GM18502 (cell line): Measurements from ENCODE around the gene CBX8.

Source experiments
- ATAC-seq: cut with Tn5 transposase; IDR thresholded peaks from one replicate; pipeline ENCODE4 v1.9.1; 2021; ENCODE audit warnings: mild to moderate bottlenecking; ENCODE audit not compliant: unreplicated experiment, poor library complexity

CBX8 gene

DNA sequence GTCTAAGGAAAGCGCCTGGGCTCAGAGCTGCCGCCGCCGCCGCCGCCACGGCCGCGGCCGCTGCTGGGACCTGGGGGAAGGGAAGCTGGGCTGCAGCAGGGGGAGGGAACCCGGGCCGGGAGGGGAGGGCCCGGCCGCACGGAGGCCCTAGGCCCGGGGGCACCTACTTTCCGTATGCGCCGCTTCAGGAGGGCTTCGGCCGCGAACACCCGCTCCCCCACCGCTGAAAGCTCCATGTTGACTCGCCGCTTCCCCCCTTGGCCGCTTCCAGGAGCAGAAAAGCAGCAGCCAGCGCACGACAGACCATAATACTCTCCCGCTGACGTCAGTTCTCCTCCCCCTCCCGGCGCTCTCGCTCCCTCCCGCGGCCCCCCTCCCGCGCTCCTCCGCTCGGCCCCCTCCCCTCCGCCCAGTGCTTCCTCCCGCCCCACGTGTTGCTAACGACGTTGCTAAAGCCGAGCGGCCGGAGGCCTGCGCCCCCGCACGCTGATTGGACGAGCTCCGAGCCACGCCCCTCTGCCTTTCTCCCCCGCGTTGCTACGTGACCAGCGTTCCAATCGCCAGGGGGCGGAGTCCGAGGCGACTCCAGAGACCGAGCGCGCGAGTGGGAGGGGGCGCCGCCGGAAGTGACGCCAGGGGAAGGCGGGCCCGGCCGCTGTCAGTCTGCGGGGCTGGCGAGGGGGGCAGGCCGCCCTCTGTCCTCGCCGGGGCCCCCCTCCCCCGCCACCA, at the start of gene CBX8:
Gene CBX8, minus strand, starts transcription at position 315 of the 729 bp plus-strand sequence. Its CDS starts 79 bp downstream, at position 236.
- peak; percentile 85 for ATAC-seq

DNA sequence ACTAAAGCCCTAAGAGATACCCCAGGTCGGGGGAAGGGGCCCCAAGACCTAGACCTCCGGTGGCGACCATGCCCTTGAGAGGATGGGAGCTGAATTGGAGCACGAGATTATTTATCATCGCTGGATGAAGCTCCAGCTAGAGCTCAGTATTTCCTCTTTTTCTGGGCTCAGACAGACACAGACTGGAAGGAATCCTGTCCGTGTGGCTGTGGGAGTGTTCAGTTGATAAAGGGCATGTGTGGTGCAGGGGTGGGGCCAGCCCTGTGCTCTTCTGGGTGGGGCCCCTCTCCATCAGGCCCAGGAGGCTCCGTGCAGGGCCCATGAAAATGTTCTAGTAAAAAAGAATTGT, 48.7 kb upstream of the CBX8 start:
- no peak for ATAC-seq

DNA sequence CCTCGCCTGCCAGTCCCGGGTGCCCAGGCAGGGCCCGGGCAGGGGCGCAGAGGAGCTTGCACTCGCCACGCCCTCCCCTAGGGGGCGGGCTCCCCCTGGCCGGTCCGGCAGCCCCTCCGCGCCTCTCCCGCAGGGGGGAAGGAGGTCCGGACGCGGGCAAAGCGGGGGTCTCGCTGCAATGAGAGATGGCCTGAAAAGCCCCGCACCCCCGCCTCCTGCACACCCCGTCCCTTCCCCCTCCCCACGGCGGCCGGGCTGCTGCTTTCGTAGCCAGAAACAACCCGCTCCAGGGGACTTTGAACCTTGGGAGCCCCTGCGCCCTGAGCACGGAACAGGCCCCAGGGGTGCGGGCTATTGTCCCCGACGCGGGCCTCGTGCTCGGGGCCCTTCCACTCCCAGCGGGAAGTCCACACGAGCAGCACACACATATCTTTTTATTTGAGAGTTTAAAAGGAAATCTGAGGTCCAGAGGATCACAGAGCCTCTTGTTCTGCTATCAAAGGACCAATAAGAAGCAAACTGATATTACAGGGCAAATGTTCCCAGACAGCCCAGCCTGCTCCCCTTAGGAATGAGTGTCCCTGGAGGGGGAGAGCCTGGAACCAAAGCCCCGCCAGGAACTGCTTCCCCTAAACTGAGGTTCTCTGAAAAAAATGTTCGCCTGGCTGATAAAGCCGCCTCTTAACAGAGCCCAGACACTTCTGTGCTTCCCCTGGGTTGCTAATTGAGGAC, 48.2 kb upstream of the CBX8 start:
- no peak for ATAC-seq

DNA sequence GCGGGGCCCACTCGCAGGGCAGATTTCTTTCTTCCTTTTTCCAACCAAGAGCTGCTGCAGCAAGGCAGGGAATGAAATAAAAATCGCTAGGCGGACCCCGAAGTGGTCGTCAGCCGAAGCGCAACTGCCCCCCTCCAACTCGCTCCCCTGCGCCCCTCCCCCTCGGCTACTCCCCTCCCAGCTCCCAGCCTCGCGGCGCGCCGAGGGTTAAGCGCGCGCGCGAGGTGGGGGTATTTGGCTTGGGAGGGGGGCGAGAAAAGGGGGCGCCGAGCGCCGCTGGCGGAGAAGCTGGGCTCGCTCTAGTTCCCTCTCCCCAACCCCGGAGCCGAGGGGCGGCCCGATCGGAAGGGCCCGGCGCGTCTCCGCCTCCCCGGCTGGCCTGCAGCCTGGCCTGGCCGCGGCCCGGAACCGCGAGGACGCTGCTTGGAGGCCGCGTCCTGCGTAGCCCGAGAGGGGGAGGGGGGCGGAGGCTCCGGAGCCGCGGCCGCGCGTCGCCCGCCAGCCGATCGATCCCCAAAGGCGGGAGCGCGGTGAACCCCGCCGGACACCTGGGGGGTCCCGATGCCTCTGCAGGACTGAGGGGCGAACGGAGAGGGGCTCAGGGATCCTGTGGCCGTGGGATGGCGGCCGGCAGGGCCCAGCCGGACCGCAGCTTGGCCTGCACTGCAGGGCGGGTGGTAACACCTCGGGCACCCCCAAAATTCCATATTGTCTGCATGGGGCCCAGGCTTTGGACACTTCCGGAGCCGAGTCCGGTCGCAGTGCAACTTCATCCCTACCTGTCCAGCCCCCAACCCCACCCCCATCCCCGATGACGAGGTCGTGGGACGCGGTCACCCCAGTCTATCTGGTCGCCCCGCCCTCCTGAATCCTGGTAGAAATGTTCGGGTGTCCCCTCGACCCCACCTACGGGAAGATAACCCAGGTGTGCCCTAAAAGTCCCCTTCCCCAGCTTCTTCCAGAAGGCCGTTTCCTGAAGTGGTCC, 47.2 kb upstream of the CBX8 start:
- no peak for ATAC-seq

DNA sequence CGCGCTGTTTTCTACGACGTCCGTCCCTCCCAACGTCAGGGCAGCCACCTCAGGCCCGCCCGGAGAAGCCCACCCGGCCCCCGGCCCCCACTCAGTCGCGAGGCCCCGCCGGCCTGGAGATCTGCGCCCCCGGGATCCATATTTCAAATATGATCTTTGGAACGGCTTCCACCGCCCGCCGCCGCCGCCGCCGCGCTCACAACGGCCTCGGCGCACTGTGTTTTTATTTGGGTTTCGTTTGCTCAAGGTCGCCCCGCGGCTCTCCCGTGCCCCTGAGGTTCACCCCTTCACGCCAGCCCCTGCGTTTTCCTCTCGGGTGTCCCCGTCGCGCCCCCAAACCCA, 46.6 kb upstream of the CBX8 start:
- no peak for ATAC-seq

DNA sequence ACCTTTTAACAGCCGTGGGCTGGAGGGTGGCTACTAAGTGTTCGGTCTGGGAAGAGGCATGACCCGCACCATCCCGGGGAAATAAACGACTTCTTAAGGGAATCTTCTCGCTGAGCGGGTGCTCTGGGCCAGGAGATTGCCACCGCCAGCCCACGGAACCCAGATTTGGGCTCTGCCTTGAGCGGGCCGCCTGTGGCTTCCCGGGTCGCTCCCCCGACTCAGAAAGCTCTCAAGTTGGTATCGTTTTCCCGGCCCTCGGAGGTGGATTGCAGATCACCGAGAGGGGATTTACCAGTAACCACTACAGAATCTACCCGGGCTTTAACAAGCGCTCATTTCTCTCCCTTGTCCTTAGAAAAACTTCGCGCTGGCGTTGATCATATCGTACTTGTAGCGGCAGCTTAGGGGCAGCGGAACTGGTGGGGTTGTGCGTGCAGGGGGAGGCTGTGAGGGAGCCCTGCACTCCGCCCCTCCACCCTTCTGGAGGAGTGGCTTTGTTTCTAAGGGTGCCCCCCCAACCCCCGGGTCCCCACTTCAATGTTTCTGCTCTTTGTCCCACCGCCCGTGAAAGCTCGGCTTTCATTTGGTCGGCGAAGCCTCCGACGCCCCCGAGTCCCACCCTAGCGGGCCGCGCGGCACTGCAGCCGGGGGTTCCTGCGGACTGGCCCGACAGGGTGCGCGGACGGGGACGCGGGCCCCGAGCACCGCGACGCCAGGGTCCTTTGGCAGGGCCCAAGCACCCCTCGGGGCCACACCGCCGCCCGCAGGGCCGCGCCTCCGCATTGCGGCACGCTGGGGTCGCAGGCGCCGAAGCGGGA, 46.0 kb upstream of the CBX8 start:
- ATAC-seq: no peak

DNA sequence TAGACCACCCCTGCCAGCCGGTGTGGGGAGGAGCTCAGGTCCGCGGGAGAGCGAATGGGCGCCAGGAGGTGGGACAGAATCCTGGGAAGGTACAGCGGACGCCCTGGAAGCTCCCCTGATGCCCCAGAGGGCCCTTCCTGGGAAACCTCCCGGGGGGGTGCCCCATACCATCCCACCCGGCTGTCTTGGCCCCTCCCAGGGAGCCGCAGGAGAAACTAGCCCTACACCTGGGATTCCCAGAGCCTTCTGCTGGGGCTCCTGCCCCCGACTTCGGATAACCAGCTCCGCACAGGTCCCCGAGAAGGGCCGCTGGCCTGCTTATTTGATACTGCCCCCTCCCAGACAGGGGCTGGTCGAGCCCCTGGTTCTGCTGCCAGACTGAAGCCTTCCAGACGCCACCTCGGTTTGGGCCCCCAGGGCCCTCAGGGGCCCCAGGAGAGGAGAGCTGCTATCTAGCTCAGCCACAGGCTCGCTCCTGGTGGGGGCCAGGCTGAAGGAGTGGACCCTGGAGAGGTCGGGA, 45.3 kb upstream of the CBX8 start:
- ATAC-seq: no peak

DNA sequence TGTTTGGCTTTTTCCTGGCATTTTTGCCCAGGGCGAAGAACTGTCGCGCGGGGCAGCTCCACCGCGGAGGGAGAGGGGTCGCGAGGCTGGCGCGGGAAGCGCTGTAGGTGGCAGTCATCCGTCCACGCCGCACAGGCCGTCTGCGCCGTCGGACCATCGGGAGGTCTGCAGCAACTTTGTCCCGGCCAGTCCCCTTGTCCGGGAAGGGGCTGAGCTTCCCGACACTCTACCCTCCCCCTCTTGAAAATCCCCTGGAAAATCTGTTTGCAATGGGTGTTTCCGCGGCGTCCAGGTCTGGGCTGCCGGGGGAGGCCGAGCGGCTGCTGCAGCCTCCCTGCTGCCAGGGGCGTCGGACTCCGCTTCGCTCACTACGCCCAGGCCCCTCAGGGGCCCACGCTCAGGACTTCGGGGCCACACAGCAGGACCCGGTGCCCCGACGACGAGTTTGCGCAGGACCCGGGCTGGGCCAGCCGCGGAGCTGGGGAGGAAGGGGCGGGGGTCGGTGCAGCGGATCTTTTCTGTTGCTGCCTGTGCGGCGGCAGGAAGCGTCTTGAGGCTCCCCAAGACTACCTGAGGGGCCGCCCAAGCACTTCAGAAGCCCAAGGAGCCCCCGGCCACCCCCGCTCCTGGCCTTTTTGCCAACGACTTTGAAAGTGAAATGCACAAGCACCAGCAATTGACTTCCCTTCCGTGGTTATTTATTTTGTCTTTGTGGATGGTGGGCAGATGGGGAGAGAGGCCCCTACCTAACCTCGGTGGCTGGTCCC, 44.7 kb upstream of the CBX8 start:
- no peak for ATAC-seq

DNA sequence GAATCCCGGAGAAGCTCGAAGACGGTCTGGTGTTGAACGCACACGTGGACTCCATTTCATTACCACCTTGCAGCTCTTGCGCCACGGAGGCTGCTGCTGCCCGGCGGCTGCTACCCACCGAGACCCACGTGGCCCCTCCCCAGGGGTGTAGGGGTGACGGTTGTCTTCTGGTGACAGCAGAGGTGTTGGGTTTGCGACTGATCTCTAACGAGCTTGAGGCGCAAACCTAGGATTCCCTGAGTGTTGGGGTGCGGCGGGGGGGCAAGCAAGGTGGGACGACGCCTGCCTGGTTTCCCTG, 44.1 kb upstream of the CBX8 start:
- ATAC-seq: no peak

DNA sequence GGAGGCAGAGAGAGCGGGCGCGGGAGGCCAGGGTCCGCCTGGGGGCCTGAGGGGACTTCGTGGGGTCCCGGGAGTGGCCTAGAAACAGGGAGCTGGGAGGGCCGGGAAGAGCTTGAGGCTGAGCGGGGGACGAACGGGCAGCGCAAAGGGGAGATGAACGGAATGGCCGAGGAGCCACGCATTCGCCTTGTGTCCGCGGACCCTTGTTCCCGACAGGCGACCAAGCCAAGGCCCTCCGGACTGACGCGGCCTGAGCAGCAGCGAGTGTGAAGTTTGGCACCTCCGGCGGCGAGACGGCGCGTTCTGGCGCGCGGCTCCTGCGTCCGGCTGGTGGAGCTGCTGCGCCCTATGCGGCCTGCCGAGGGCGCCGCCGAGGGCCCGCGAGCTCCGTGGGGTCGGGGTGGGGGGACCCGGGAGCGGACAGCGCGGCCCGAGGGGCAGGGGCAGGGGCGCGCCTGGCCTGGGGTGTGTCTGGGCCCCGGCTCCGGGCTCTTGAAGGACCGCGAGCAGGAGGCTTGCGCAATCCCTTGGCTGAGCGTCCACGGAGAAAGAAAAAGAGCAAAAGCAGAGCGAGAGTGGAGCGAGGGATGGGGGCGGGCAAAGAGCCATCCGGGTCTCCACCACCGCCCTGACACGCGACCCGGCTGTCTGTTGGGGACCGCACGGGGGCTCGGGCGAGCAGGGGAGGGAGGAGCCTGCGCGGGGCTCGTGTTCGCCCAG, 43.6 kb upstream of the CBX8 start:
- no peak for ATAC-seq

DNA sequence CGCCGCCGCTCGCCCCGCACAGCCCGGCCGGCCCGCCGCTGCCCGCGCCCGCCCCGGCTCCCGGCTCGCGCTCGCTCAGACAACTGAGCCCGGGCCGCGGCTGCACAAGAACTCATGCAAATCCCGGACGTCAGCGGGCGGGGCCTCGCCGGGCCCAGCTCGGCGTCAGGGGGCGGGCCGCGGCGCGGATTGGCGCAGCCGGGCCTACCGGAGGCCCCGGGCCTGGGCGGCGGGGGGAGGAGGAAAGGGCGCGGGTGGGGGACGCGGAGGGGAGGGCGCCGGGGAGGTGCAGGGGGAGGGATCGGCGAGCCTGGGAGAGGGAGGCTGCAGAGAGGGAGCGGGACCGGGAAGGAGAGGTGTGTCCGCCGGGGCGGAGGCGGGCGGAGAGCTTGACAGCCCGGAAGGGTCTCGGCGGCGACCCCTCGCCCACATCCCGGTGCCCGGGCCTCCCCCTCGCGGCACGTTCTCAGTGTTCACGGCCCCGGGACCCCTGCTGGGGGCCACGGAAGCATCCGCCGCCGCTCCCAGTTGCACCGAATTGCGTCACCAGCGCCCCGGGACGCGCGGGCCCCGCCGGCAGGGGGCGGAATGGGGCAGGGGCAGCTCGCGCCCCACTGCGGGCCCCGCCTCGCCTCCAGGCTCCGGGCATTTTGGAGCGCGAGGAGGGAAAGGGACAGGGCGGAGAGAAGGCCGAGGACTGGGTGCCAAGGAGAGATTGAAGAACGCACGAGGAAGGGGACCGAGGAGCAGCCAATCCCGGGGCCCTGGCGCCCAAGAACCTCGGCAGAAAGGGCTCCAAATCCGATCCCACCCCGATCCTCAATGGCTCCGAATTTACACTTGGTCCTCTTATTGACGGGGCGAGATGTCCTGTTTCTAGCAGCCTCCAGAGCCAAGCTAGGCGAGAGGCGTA, 42.7 kb upstream of the CBX8 start, which contains the start of gene CBX4:
Gene CBX4, minus strand, starts transcription at position 85 of the 913 bp plus-strand sequence. CDS start 189 bp downstream, outside the sequence.
- peak; percentile 59 for ATAC-seq

DNA sequence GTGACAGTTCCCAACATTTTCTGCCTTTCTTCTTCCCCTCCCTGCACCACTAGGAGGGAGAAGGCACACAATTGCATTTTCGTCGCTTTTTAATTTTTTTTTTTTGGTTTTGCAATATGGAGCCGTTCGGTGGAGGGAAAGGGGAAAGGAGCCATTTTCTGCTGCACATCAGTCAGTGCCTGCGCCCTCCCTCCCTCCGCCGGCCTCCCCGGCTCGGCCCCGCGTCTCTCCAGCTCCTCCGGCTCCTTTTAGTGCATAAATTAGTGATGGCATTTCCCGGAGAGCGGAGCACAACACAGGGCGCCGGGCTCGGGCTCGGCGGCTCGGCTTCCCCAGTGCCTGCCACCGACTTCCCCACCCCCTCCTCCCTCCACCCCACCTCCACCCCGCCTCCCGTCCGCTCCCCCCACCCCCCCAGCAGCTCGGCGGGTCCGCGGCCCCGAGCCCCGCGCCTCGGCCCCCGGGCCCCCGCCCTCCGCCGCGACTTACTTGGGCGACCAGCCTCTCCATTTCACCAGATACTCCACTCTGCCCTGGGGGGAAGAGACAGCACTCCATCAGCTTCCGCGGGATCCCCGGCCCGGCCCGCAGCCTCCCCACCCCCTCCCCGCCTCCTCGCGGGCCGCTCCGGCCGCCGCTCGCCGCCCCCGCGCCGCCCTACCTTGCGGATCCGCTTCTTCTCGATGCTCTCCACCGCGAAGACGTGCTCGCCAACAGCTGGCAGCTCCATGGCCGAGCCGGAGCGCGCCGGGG, 41.8 kb upstream of the CBX8 start:
- peak; percentile 26 for ATAC-seq

DNA sequence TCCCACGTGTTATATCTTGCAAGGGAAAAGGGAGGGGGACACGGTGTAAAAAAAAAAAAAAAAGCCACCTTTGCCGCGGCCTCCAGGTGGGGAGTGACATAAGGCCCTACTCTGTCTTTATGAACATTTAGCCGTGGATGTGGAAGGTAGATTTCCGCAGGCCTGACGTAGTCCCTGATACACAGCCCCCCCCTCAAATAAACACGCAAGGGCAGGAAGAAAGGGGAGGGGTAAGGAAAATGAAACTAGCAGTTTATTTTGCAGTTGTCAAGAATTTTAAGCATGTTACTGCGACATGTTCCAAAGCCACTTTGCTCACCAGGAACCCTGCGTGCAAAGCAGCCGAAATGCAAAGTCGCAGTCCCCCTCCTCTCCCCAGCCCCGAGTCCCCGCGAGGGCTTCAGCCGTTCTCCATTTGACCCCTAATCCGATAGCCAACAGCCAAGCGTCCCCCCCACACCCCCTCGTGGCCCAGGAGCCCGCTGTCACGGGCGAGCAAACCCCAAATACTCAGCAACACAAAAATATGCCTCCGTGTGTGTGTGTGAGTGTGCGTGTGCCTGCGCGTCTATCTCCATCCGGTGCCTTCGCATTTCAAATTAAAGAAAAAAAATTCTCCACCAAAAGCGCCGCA, 41.1 kb upstream of the CBX8 start:
- no peak for ATAC-seq

DNA sequence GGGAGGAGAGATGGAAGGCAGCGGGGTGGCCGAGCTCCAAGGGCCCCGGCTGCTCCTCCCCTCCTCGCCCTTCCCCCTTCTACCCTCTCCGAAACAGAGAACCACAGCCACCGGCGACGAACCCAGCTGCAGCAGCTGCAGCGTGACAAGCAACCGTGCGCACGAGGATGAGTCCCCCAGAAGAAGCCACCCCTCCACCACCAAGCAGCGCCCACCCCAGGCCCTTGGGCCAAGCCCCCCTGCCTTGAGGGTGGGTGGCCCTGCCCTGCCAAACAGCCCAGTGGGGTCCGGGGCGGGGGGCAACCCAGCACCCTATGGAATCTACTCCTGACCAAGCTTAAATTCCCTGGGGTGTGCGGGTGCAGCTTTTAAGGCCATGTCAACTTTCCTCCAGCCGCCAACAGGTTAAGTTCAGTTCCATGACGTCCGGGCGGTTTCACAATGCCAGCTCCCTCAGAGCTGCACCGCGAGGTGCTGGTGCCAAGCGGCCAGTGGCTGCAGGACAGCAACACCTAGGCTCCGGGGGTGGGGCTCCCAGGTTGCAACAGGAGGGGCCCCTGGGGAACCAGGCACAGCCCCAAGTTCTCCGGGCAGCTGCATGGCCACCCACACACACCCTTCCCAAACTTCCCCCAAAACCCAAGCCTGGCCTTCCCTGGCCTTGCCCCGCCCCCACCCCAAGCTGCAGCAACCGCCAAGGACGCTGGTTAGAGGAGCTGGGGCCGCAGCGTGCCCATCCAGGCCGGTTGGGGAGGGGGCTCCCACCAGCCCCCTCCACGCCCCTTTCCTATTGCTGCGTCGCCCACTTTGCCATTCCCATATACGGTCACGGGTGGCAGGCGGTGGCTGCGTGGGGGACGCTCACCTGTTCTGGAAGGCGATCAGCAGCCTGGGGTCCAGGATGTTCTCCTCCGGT, 40.4 kb upstream of the CBX8 start:
- ATAC-seq: peak; percentile 32

DNA sequence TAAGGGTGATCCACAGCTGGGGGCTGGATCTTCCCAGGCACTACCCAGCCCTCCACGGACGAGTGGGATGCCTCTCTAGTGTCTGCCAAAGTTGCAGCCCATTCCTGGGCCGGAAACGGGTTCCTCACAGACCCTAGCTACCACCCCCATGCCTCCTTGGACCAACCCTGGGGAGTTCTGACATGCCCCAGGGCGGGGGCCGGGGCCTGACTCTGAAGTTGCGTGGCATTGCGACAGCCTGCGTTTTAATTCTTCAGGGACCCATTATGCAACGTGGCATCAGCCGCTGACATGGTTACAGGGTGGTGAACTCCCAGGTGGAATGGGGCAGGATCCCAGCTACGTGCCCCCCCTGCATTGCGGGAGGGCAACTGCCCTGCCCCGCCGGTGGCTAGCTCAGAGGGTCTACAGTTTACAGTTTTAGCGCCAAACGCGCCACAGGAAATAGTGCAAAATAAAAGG, 39.7 kb upstream of the CBX8 start:
- ATAC-seq: no peak
